Endothelial cell of umbilical vein (primary cell): ENCODE results near the gene PLXNA4. TPM values are rescaled to one million over a fixed set of nuclear protein-coding genes. Genes with fewer than 3 reads are reported as not detected.

Experiments used
- BruUV-seq: library from RNA; stranded (reverse); fragments of 400-500 nt; replicated peaks from 2 replicates; lab custom pipeline; 2021; lab: Mats Ljungman, UMichigan
- CTCF ChIA-PET: fragments of 300-600, 350-600 bp; sonication (Branson Sonifier 250); formaldehyde crosslinking; loops from one replicate; lab custom pipeline; 2021; ENCODE audit warnings: antibody characterized with exemption, inconsistent platforms; lab: Charles Lee
- POLR2A ChIA-PET: fragments of 300-600, 350-600 bp; sonication (Branson Sonifier 250); formaldehyde crosslinking; loops from one replicate; lab custom pipeline; 2021; ENCODE audit warnings: antibody characterized with exemption, inconsistent platforms; lab: Charles Lee
- DNase-seq: peaks from one replicate; pipeline ENCODE4 v3.0.0-alpha.2; 2011; ENCODE audit warnings: low read depth, low spot score
- FAIRE-seq: peaks from 2 replicates; lab custom pipeline; 2011; peaks lifted over from hg19 to GRCh38; lab: Jason Lieb, UNC
- H2AFZ ChIP-seq: 2 replicates; pipeline ENCODE4 v1.6.0; 2012; ENCODE audit warnings: low read depth, low read length, control low read depth, inconsistent platforms
- H3K27ac ChIP-seq: 2 replicates; pipeline ENCODE4 v1.5.1; 2011; ENCODE audit warnings: low read depth, mild to moderate bottlenecking, control low read depth, low read length, moderate library complexity; ENCODE audit not compliant: insufficient read depth
- H3K27me3 ChIP-seq, 2 experiments: 2 replicates each; pipeline versions ENCODE4 v1.6.0 to v1.6.1; 2011; ENCODE audit warnings: low read length in 2 of 2, mixed read lengths in 1 of 2; ENCODE audit not compliant: control insufficient read depth in 2 of 2, insufficient read depth in 2 of 2
- H3K36me3 ChIP-seq, 2 experiments: 2 replicates in 1 of 2; 3 replicates in 1 of 2; pipeline ENCODE4 v1.5.1; 2011; ENCODE audit warnings: low read length in 2 of 2, mild to moderate bottlenecking in 1 of 2, moderate library complexity in 1 of 2; ENCODE audit not compliant: control insufficient read depth in 2 of 2, insufficient read depth in 2 of 2; ENCODE audit errors: extremely low read depth in 1 of 2
- H3K4me1 ChIP-seq: 3 replicates; pipeline ENCODE4 v1.5.1; 2011; ENCODE audit warnings: mild to moderate bottlenecking, low read length; ENCODE audit not compliant: control insufficient read depth, insufficient read depth; ENCODE audit errors: extremely low read depth
- H3K4me2 ChIP-seq: 2 replicates; pipeline ENCODE4 v1.6.1; 2011; ENCODE audit warnings: low read length, control low read depth, mixed read lengths; ENCODE audit not compliant: insufficient read depth
- H3K4me3 ChIP-seq, 3 experiments: fragments of 200-600 bp in 1 of 3; sonication (generic), shearing (Covaris generic) in 1 of 3; replicated peaks in 1 of 3; 2 replicates each; pipeline ENCODE4 v1.5.1; 2011 to 2016; ENCODE audit warnings: control low read depth in 3 of 3, low read length in 3 of 3, mild to moderate bottlenecking in 2 of 3, inconsistent platforms in 1 of 3, low read depth in 1 of 3, moderate library complexity in 1 of 3; ENCODE audit not compliant: insufficient read depth in 1 of 3
- H3K79me2 ChIP-seq: 2 replicates; pipeline ENCODE4 v1.6.0; 2012; ENCODE audit warnings: low read length, inconsistent platforms; ENCODE audit not compliant: control insufficient read depth, insufficient read depth
- H3K9ac ChIP-seq: replicated peaks from 2 replicates; pipeline ENCODE3; 2011; ENCODE audit warnings: low read length, control low read depth; ENCODE audit not compliant: insufficient read depth; ENCODE audit errors: extremely low read depth
- H3K9me1 ChIP-seq: replicated peaks from 3 replicates; pipeline ENCODE4 v1.6.0; 2011; ENCODE audit warnings: mild to moderate bottlenecking, low read length; ENCODE audit not compliant: control insufficient read depth, insufficient read depth; ENCODE audit errors: extremely low read depth
- H3K9me3 ChIP-seq: replicated peaks from 2 replicates; pipeline ENCODE4 v1.5.1; 2012; ENCODE audit warnings: low read length, inconsistent platforms; ENCODE audit not compliant: control insufficient read depth, insufficient read depth
- H4K20me1 ChIP-seq: replicated peaks from 2 replicates; pipeline ENCODE3; 2011; ENCODE audit warnings: mild to moderate bottlenecking, low read length; ENCODE audit not compliant: control insufficient read depth, insufficient read depth; ENCODE audit errors: extremely low read depth
- EZH2 ChIP-seq: IDR thresholded peaks from 2 replicates; pipeline ENCODE4 v1.6.1; 2012; ENCODE audit warnings: borderline replicate concordance, low read depth, mild to moderate bottlenecking, moderate library complexity, low read length, inconsistent platforms; ENCODE audit not compliant: severe bottlenecking
- FOS ChIP-seq: IDR thresholded peaks from 2 replicates; pipeline ENCODE4 v1.6.1; 2011; ENCODE audit warnings: mild to moderate bottlenecking, low read length, moderate library complexity, borderline replicate concordance; ENCODE audit not compliant: insufficient read depth
- GATA2 ChIP-seq: IDR thresholded peaks from 2 replicates; pipeline ENCODE4 v1.7.0; 2011; ENCODE audit warnings: low read depth, mild to moderate bottlenecking, moderate library complexity, mixed read lengths, low read length; ENCODE audit not compliant: insufficient read length, insufficient read depth
- JUN ChIP-seq: IDR thresholded peaks from 2 replicates; pipeline ENCODE4 v1.6.1; 2011; ENCODE audit warnings: borderline replicate concordance, low read depth; ENCODE audit not compliant: insufficient read length, insufficient read depth
- MAX ChIP-seq: IDR thresholded peaks from 2 replicates; pipeline ENCODE4 v1.6.1; 2011; ENCODE audit not compliant: insufficient read depth, insufficient read length
- MYC ChIP-seq: IDR thresholded peaks from one replicate; pipeline ENCODE4 v1.6.1; 2011; ENCODE audit warnings: mild to moderate bottlenecking, low read depth, low read length
- POLR2A ChIP-seq: IDR thresholded peaks from 2 replicates; pipeline ENCODE4 v1.6.1; 2012; ENCODE audit warnings: low read depth, mild to moderate bottlenecking, control low read depth, low read length
- POLR2AphosphoS5 ChIP-seq: IDR thresholded peaks from 2 replicates; pipeline ENCODE4 v1.6.1; 2012; ENCODE audit warnings: low read depth, mild to moderate bottlenecking, control low read depth, low read length, moderate library complexity; ENCODE audit not compliant: insufficient read depth
- dilution Hi-C: fragments of 300-500 bp; cut with MboI; formaldehyde crosslinking; loops from one replicate; pipeline ENCODE4 v1.15.0; 2019; ENCODE audit warnings: low sequenced_read_pairs; ENCODE audit not compliant: extremely low pct_ligation_motif_present
- intact Hi-C: fragments of 100-400 bp; cut with micrococcal nuclease; formaldehyde crosslinking; loops from one replicate; pipeline ENCODE4 v1.10.0; 2022
- polyA plus RNA-seq, 4 experiments: library from polyadenylated mRNA; depleted of rRNA in 3 of 4; stranded (reverse) in 3 of 4; unstranded in 1 of 4; fragments of >200 nt; gene quantifications; 2 replicates each; pipeline versions ENCODE4 v1.2.1 to v1.2.3, GENCODE V29; 2011 to 2012; ENCODE audit warnings: missing spikeins in 1 of 4
- total RNA-seq: library from RNA; stranded (reverse); gene quantifications from 2 replicates; pipeline ENCODE4 v1.2.3, GENCODE V29; 2021
- TF ChIP-seq, protein P1 (sequence below), 2 donors: IDR thresholded peaks; 1 replicate in 1 of 2; 2 replicates in 1 of 2; pipeline ENCODE4 v1.5.1; 2011; ENCODE audit warnings: low read length in 2 of 2, mild to moderate bottlenecking in 2 of 2, moderate library complexity in 2 of 2, control low read depth in 1 of 2, inconsistent platforms in 1 of 2, low read depth in 1 of 2; ENCODE audit not compliant: insufficient read depth in 1 of 2; ENCODE audit errors: extremely low read depth in 1 of 2

PLXNA4 gene
- total and polyA plus RNA-seq, 2 donors (not counting 3 experiments of a cell fraction or from before 2014, with no cell fraction given) = 12.1 to 20.4 TPM

GRCh38 chr7:132161976-132162375 lies 414.3 kb downstream of the PLXNA4 start:
- FAIRE-seq (no peak), DNase-seq (no peak)
- no peaks in the 10 kb centered on the region for H3K79me2 ChIP-seq
- H4K20me1 ChIP-seq = no peaks in the 10 kb centered on the region
- no peaks in the 10 kb centered on the region for H3K4me1 ChIP-seq
- no peaks in the 10 kb centered on the region for H3K9me1 ChIP-seq
- POLR2A ChIA-PET = no interaction called here
- intact Hi-C loops (no loop called here), dilution Hi-C loops (no loop called here)
- peaks cover 0 to 37% of the 10 kb centered on the region in 2 experiments for H3K36me3 ChIP-seq
- CTCF ChIA-PET = no interaction called here
- no peak overlapping the region for H2AFZ ChIP-seq
- TF ChIP-seq POLR2A = no peak
- no peak for TF ChIP-seq MYC
- TF ChIP-seq GATA2 = no peak
- no peak for TF ChIP-seq MAX
- TF ChIP-seq JUN = no peak
- TF ChIP-seq POLR2AphosphoS5 = no peak
- no peak for TF ChIP-seq FOS
- H3K4me2 ChIP-seq = no peak overlapping the region
- no peak overlapping the region for H3K4me3 ChIP-seq
- no peaks in the 10 kb centered on the region for H3K9me3 ChIP-seq
- no TSS peak for BruUV-seq
- no peaks in the 10 kb centered on the region for H3K27me3 ChIP-seq
- H3K9ac ChIP-seq = no peak overlapping the region
- H3K27ac ChIP-seq = no peak overlapping the region

DNA sequence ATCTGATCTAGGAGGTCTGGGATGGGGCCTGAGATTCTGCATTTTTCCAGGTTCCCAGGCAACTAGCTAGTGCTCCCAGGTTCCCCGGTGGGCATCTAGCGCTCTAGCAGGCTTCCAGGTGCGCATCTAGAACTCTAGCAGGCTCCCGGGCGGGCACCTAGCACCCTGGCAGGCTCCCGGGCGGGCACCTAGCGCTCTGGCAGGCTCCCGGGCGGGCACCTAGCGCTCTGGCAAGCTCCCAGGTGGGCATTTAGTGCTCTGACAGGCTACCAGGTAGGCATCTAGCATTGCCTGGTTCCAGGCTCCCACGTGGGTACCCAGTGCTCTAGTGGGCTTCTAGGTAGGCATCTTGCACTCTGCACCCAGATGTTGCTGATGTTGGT lies 414.7 kb downstream of the PLXNA4 start:
- Histone ChIP-seq H3K36me3 (peaks cover 0 to 40% of the 10 kb centered on the region in 2 experiments), H3K9ac (no peak overlapping the region), H3K4me3 (no peak overlapping the region), H2AFZ (no peak overlapping the region), H4K20me1 (no peaks in the 10 kb centered on the region), H3K27me3 (no peaks in the 10 kb centered on the region), H3K9me1 (no peaks in the 10 kb centered on the region), H3K4me1 (no peaks in the 10 kb centered on the region), H3K9me3 (no peaks in the 10 kb centered on the region), H3K27ac (no peak overlapping the region), H3K4me2 (no peak overlapping the region), H3K79me2 (no peaks in the 10 kb centered on the region)
- FAIRE-seq = no peak
- intact Hi-C loops (no loop called here), dilution Hi-C loops (no loop called here)
- DNase-seq = no peak
- ChIA-PET POLR2A (no interaction called here), CTCF (no interaction called here)
- no TSS peak for BruUV-seq
- TF ChIP-seq POLR2A (no peak), MYC (no peak), POLR2AphosphoS5 (no peak), FOS (no peak), EZH2 (no peak), JUN (no peak), GATA2 (no peak), MAX (no peak)
- TF ChIP-seq, protein P1, sequence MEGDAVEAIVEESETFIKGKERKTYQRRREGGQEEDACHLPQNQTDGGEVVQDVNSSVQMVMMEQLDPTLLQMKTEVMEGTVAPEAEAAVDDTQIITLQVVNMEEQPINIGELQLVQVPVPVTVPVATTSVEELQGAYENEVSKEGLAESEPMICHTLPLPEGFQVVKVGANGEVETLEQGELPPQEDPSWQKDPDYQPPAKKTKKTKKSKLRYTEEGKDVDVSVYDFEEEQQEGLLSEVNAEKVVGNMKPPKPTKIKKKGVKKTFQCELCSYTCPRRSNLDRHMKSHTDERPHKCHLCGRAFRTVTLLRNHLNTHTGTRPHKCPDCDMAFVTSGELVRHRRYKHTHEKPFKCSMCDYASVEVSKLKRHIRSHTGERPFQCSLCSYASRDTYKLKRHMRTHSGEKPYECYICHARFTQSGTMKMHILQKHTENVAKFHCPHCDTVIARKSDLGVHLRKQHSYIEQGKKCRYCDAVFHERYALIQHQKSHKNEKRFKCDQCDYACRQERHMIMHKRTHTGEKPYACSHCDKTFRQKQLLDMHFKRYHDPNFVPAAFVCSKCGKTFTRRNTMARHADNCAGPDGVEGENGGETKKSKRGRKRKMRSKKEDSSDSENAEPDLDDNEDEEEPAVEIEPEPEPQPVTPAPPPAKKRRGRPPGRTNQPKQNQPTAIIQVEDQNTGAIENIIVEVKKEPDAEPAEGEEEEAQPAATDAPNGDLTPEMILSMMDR (IDR thresholded peaks at IDR 0.05; ENCODE audit: extremely low read depth in 1 of 2, insufficient read depth in 1 of 2, low read depth in 1 of 2, low read length in 2 of 2) = no peak
